ENCODE measurements around the gene MOGAT2. TPM values are rescaled to one million over a fixed set of nuclear protein-coding genes. Genes with fewer than 3 reads are reported as not detected.

Gene MOGAT2
- total RNA-seq, 5 donors from 2014 or later (not counting 1 experiment from before 2014, with no cell fraction given) = 0.23 TPM; not detected in 4

- Mint-ChIP-seq H3K9me3 (no peaks in the 10 kb centered on the region), H3K4me1 (peaks cover 2 to 7% (median 3%) of the 10 kb centered on the region in 3 donors), H3K27ac (no peak overlapping the region), H3K36me3 (no peaks in the 10 kb centered on the region), H3K27me3 (peaks cover 28 to 39% of the 10 kb centered on the region in 2 donors), H3K4me3 (no peak overlapping the region)
- ChIA-PET POLR2A (no interaction called here), CTCF (no interaction called here)
- no CpG with 5 or more reads among the region's 2 CpGs for WGBS (ENCODE audit: insufficient coverage)
- Histone ChIP-seq H3K4me1 (ENCODE audit: control insufficient read depth in 1 of 2, extremely low read depth in 1 of 2, insufficient read depth in 2 of 2, low read length in 2 of 2) (peaks cover 0 to under 1% of the 10 kb centered on the region in 2 experiments), H3K27ac (ENCODE audit: low read length) (no peak overlapping the region), H3K36me3 (ENCODE audit: control insufficient read depth in 2 of 2, extremely low read depth in 1 of 2, insufficient read depth in 1 of 2, low read length in 1 of 2) (no peaks in the 10 kb centered on the region), H3K4me3 (ENCODE audit: control insufficient read depth in 1 of 2, extremely low read depth in 1 of 2, low read length in 1 of 2) (no peak overlapping the region), H3K9me3 (no peaks in the 10 kb centered on the region), H3K27me3 (replicated peaks in 1 of 2; ENCODE audit: control insufficient read depth in 2 of 2, extremely low read depth in 1 of 2, insufficient read depth in 2 of 2, low read length in 1 of 2) (peaks cover 0 to 22% of the 10 kb centered on the region in 2 experiments)
- DNase-seq (no peak), ATAC-seq (replicated peaks in 1 of 4) (no peak)
Measured at GRCh38 chr11:75700940-75701339, 16.7 kb upstream of the MOGAT2 start.

- no peaks in the 10 kb centered on the region for H3K36me3 ChIP-seq (ENCODE audit: control insufficient read depth in 2 of 2, extremely low read depth in 1 of 2, insufficient read depth in 1 of 2, low read length in 1 of 2)
- ChIA-PET CTCF (no interaction called here), POLR2A (no interaction called here)
- H3K27ac ChIP-seq (ENCODE audit: low read length) = no peak overlapping the region
- DNase-seq = no peak
- H3K27me3 ChIP-seq (replicated peaks in 1 of 2; ENCODE audit: control insufficient read depth in 2 of 2, extremely low read depth in 1 of 2, insufficient read depth in 2 of 2, low read length in 1 of 2) = peaks cover 0 to 25% of the 10 kb centered on the region in 2 experiments
- no peaks in the 10 kb centered on the region for H3K9me3 Mint-ChIP-seq
- peaks cover 14 to 19% of the 10 kb centered on the region in 2 donors for H3K27me3 Mint-ChIP-seq
- ATAC-seq (replicated peaks in 1 of 4) = no peak
- no peaks in the 10 kb centered on the region for H3K36me3 Mint-ChIP-seq
- 83% methylated on average over 4 of the region's 7 CpGs for WGBS (ENCODE audit: insufficient coverage)
- no peak overlapping the region for H3K4me3 ChIP-seq (ENCODE audit: control insufficient read depth in 1 of 2, extremely low read depth in 1 of 2, low read length in 1 of 2)
- H3K4me1 ChIP-seq (ENCODE audit: control insufficient read depth in 1 of 2, extremely low read depth in 1 of 2, insufficient read depth in 2 of 2, low read length in 2 of 2) = peaks cover 0 to 6% of the 10 kb centered on the region in 2 experiments
- no peak overlapping the region for H3K27ac Mint-ChIP-seq
- peaks cover 8 to 13% (median 8%) of the 10 kb centered on the region in 3 donors for H3K4me1 Mint-ChIP-seq
- H3K4me3 Mint-ChIP-seq = no peak overlapping the region
- no peaks in the 10 kb centered on the region for H3K9me3 ChIP-seq
Measured at GRCh38 chr11:75703695-75704237, 13.9 kb upstream of the MOGAT2 start.

- 65% methylated on average over 3 of the region's 3 CpGs for WGBS (ENCODE audit: insufficient coverage)
- Histone ChIP-seq H3K4me3 (ENCODE audit: control insufficient read depth in 1 of 2, extremely low read depth in 1 of 2, low read length in 1 of 2) (no peak overlapping the region), H3K27me3 (replicated peaks in 1 of 2; ENCODE audit: control insufficient read depth in 2 of 2, extremely low read depth in 1 of 2, insufficient read depth in 2 of 2, low read length in 1 of 2) (peaks cover 0 to 21% of the 10 kb centered on the region in 2 experiments), H3K27ac (ENCODE audit: low read length) (no peak overlapping the region), H3K4me1 (ENCODE audit: control insufficient read depth in 1 of 2, extremely low read depth in 1 of 2, insufficient read depth in 2 of 2, low read length in 2 of 2) (peaks cover 0 to 6% of the 10 kb centered on the region in 2 experiments), H3K9me3 (no peaks in the 10 kb centered on the region), H3K36me3 (ENCODE audit: control insufficient read depth in 2 of 2, extremely low read depth in 1 of 2, insufficient read depth in 1 of 2, low read length in 1 of 2) (no peaks in the 10 kb centered on the region)
- DNase-seq (no peak), ATAC-seq (replicated peaks in 1 of 4) (no peak)
- H3K27ac Mint-ChIP-seq = no peak overlapping the region
- peaks cover 3 to 5% of the 10 kb centered on the region in 2 donors for H3K27me3 Mint-ChIP-seq
- POLR2A ChIA-PET = interaction anchor here in 1 of 2 donors (0.6 kb wide), 1 partner anchor 1786 kb away, joined by 7 read pairs; no protein-coding TSS in a partner anchor
- no peaks in the 10 kb centered on the region for H3K9me3 Mint-ChIP-seq
- H3K4me3 Mint-ChIP-seq = no peak overlapping the region
- CTCF ChIA-PET = interaction anchor here (0.6 to 1.3 kb wide), 4 partner anchors 9 to 376 kb away, joined by 3 to 6 read pairs (median 5); no protein-coding TSS in a partner anchor
- no peaks in the 10 kb centered on the region for H3K36me3 Mint-ChIP-seq
- H3K4me1 Mint-ChIP-seq = peaks cover 8 to 13% (median 8%) of the 10 kb centered on the region in 3 donors
Measured at GRCh38 chr11:75705541-75705940, 12.1 kb upstream of the MOGAT2 start.

GRCh38 chr11:75706260-75706729, 11.3 kb upstream of the MOGAT2 start:
- ATAC-seq (replicated peaks in 1 of 4) = peak; percentile 73 to 88 (median 86)
- no peaks in the 10 kb centered on the region for H3K36me3 Mint-ChIP-seq

GRCh38 chr11:75714211-75714610, 3.4 kb upstream of the MOGAT2 start:
- Histone ChIP-seq H3K27ac (ENCODE audit: low read length) (no peak overlapping the region), H3K9me3 (no peaks in the 10 kb centered on the region), H3K36me3 (ENCODE audit: control insufficient read depth in 2 of 2, extremely low read depth in 1 of 2, insufficient read depth in 1 of 2, low read length in 1 of 2) (no peaks in the 10 kb centered on the region), H3K4me1 (ENCODE audit: control insufficient read depth in 1 of 2, extremely low read depth in 1 of 2, insufficient read depth in 2 of 2, low read length in 2 of 2) (no peaks in the 10 kb centered on the region), H3K27me3 (replicated peaks in 1 of 2; ENCODE audit: control insufficient read depth in 2 of 2, extremely low read depth in 1 of 2, insufficient read depth in 2 of 2, low read length in 1 of 2) (peaks cover 0 to 5% of the 10 kb centered on the region in 2 experiments), H3K4me3 (ENCODE audit: control insufficient read depth in 1 of 2, extremely low read depth in 1 of 2, low read length in 1 of 2) (no peak overlapping the region)
- CTCF ChIA-PET = interaction anchor here (0.5 to 1.4 kb wide), 2 partner anchors 9 to 808 kb away, joined by 3 to 6 read pairs; no protein-coding TSS in a partner anchor
- Mint-ChIP-seq H3K27me3 (peaks cover 5 to 12% of the 10 kb centered on the region in 2 donors), H3K4me3 (no peak overlapping the region), H3K4me1 (no peaks in the 10 kb centered on the region), H3K36me3 (no peaks in the 10 kb centered on the region), H3K9me3 (no peaks in the 10 kb centered on the region), H3K27ac (no peak overlapping the region)
- POLR2A ChIA-PET = no interaction called here
- no peak for ATAC-seq (replicated peaks in 1 of 4)
- 60% methylated on average over 2 of the region's 9 CpGs for WGBS (ENCODE audit: insufficient coverage)
- no peak for DNase-seq

More at GRCh38 chr11:75706260-75706729, 11.3 kb upstream of the MOGAT2 start:
- ChIA-PET CTCF (interaction anchor here (0.6 to 1.3 kb wide), 5 partner anchors 8 to 377 kb away, joined by 3 to 6 read pairs (median 4); no protein-coding TSS in a partner anchor), POLR2A (interaction anchor here (0.5 to 0.6 kb wide), 2 partner anchors 9 to 1787 kb away, joined by 4 to 7 read pairs; no protein-coding TSS in a partner anchor)
- peak; percentile 3 to 82 (median 49) for DNase-seq
- H3K27me3 ChIP-seq (replicated peaks in 1 of 2; ENCODE audit: control insufficient read depth in 2 of 2, extremely low read depth in 1 of 2, insufficient read depth in 2 of 2, low read length in 1 of 2) = peaks cover 0 to 17% of the 10 kb centered on the region in 2 experiments
- no peak overlapping the region for H3K27ac ChIP-seq (ENCODE audit: low read length)
- H3K9me3 ChIP-seq = no peaks in the 10 kb centered on the region
- peaks cover 0 to 6% of the 10 kb centered on the region in 2 experiments for H3K4me1 ChIP-seq (ENCODE audit: control insufficient read depth in 1 of 2, extremely low read depth in 1 of 2, insufficient read depth in 2 of 2, low read length in 2 of 2)
- Mint-ChIP-seq H3K4me1 (peaks cover 8 to 13% (median 8%) of the 10 kb centered on the region in 3 donors), H3K4me3 (no peak overlapping the region), H3K27me3 (peaks cover 3 to 9% of the 10 kb centered on the region in 2 donors), H3K27ac (no peak overlapping the region), H3K9me3 (no peaks in the 10 kb centered on the region)
- no peak overlapping the region for H3K4me3 ChIP-seq (ENCODE audit: control insufficient read depth in 1 of 2, extremely low read depth in 1 of 2, low read length in 1 of 2)
- WGBS (ENCODE audit: insufficient coverage) = 11% methylated on average over 8 of the region's 17 CpGs
- no peaks in the 10 kb centered on the region for H3K36me3 ChIP-seq (ENCODE audit: control insufficient read depth in 2 of 2, extremely low read depth in 1 of 2, insufficient read depth in 1 of 2, low read length in 1 of 2)

GRCh38 chr11:75715688-75716087, 1.9 kb upstream of the MOGAT2 start:
- no peak overlapping the region for H3K4me3 Mint-ChIP-seq
- H3K36me3 ChIP-seq (ENCODE audit: control insufficient read depth in 2 of 2, extremely low read depth in 1 of 2, insufficient read depth in 1 of 2, low read length in 1 of 2) = no peaks in the 10 kb centered on the region

More at GRCh38 chr11:75715688-75716087, 1.9 kb upstream of the MOGAT2 start:
- peaks cover 5 to 12% of the 10 kb centered on the region in 2 donors for H3K27me3 Mint-ChIP-seq
- CTCF ChIA-PET = no interaction called here
- H3K9me3 Mint-ChIP-seq = no peaks in the 10 kb centered on the region
- H3K36me3 Mint-ChIP-seq = no peaks in the 10 kb centered on the region
- Histone ChIP-seq H3K4me3 (ENCODE audit: control insufficient read depth in 1 of 2, extremely low read depth in 1 of 2, low read length in 1 of 2) (no peak overlapping the region), H3K9me3 (no peaks in the 10 kb centered on the region), H3K27me3 (replicated peaks in 1 of 2; ENCODE audit: control insufficient read depth in 2 of 2, extremely low read depth in 1 of 2, insufficient read depth in 2 of 2, low read length in 1 of 2) (peaks cover 0 to 6% of the 10 kb centered on the region in 2 experiments), H3K27ac (ENCODE audit: low read length) (no peak overlapping the region), H3K4me1 (ENCODE audit: control insufficient read depth in 1 of 2, extremely low read depth in 1 of 2, insufficient read depth in 2 of 2, low read length in 2 of 2) (no peaks in the 10 kb centered on the region)
- H3K4me1 Mint-ChIP-seq = no peaks in the 10 kb centered on the region
- no peak overlapping the region for H3K27ac Mint-ChIP-seq
- POLR2A ChIA-PET = no interaction called here
- no CpG with 5 or more reads among the region's 2 CpGs for WGBS (ENCODE audit: insufficient coverage)
- no peak for ATAC-seq (replicated peaks in 1 of 4)
- no peak for DNase-seq
